Measurements from ENCODE around the gene LRRC4C.
A peak's percentile ranks its signal among the peaks of the same experiment; 100 is the strongest.

Gene LRRC4C

GRCh38 chr11:40328890-40329614, 1130.4 kb downstream of the LRRC4C start:
- peak; percentile 98 for DNase-seq

GRCh38 chr11:40323241-40323640, 1136.2 kb downstream of the LRRC4C start:
- no peak for DNase-seq

DNA sequence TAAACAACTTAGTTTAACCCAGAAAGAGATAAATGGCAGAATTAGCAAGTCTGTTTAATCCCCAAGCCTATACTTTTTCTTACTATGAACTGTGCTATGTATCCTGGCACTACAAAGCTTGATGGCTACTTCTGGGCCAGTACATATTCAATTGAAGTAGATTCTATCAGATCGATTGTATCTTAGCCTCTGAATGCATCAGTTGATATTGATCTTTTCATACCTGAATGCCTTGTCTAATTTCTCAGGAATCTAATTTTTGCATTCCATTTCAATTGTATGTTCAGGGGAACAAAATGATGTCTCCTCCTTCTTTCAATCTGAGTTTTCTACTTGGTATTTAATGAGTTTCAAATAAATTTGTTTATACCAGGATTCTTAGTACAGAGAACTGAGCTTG, 1137.9 kb downstream of the LRRC4C start:
- DNase-seq, result no peak

GRCh38 chr11:40316171-40316570, 1143.3 kb downstream of the LRRC4C start:
- no peak for DNase-seq

DNA sequence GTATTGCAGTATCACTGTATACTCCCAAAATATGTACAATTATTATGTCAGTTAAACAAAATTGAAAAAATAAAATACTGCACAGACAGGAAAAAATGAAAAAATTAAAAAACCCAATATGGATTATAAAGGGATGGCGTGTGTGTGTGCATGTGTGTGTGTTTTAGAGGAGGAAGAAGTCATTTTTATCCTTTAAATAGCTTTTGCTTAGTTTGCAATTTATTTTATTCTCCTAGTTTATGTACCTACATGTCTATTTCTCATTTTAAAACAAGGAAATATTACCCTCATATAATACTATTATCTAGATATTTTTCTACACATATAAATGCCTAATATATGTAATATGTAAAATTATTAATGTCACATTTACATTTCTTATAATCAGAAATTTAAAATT, 1144.3 kb downstream of the LRRC4C start:
- no peak for DNase-seq

DNA sequence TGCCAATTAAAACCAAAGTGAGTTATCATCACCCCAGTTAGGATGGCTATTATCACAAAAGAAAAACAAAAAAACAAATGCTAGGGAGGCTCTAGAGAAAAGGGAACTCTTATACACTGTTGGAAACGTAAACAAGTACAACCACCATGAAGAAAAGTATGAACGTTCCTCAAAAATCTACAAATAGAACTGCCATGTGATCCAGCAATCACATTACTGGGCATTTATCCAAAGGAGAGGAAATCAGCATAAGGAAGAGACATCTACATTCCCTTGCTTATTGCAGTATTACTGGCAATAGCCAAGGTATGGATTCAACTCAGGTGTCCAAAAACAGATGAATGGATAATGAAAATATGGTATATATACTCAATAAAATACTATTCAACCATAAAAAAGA, 1145.1 kb downstream of the LRRC4C start:
- DNase-seq, result no peak

- peak; percentile 30 for DNase-seq
Observed at GRCh38 chr11:40306938-40307548, 1152.4 kb downstream of the LRRC4C start.

DNA sequence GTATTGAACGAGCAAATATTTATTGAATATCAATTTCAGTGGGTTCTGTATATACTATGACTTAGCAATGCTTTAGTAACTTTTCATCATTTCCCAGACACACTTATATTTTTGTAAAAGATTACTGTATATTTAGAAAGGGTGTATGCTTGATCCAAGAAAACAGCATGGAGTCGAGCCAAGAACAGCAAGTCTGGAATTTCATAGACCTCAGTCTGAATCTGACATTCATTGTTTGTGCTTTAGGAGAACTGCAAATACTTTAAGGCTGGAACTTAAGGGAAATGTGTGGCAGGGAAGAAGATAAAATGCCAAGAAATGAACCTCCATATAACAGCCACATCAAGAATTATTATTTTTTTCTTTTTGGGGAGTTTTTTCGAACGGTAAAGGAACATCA, 1156.8 kb downstream of the LRRC4C start:
- peak; percentile 47 for DNase-seq

- DNase-seq, result no peak
Observed at GRCh38 chr11:40295466-40295865, 1164.0 kb downstream of the LRRC4C start.

- DNase-seq, result no peak
Observed at GRCh38 chr11:40294741-40295140, 1164.7 kb downstream of the LRRC4C start.

DNA sequence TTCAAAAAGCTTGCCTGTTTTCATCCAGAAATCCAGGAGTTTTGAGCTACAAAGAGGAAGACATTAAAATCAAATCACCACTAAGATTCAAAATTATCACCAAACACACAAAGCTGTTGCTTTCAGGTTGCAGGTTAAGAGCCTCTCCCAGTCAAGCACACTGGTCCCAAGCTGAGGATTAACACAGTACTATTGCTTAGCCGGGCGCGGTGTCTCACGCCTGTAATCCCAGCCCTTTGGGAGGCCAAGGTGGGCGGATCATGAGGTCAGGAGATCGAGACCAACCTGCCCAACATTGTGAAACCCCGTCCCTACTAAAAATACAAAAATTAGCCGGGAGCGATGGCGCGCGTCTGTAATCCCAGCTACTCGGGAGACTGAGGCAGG, 1165.1 kb downstream of the LRRC4C start:
- no peak for DNase-seq

GRCh38 chr11:40293655-40294348, 1165.7 kb downstream of the LRRC4C start:
- DNase-seq, result peak; percentile 9

DNA sequence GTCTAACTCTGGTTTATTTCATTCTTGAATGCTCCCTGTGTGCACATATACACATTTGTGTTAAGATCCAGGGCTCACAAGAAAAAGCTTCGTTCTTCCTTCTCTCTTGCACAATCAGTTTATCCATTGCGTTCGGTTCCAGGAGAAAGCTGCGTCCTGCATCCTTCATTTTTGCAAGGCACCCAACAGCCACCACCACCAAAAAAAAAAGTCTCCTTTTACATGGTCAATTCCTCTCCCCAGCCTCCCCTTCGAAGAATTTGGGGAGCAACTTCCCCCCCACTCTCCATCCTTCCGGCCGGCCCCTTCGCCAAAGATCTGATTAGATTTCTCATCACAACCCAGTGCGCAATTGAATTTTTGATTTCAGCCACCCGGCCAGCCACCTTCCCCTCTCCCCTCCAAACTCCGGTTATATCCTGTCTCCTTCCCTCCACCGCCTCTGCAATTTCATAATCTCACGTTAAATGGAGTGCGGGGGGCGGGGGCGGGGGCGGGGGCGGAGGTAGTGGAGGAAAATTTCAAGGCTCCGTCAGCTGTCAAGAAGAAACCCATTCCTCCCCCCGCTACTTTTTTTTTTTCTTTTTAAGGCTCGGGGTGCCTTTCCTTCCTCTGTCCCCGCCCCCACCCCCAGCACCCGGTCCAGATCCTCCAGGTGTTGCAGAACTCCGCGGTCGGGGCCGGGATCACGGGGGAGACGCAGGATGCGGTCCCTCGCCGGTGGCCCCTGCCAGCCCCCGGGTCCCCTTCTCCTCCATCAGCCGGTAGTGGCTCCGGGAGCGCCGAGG, 1166.5 kb downstream of the LRRC4C start:
- no peak for DNase-seq

DNA sequence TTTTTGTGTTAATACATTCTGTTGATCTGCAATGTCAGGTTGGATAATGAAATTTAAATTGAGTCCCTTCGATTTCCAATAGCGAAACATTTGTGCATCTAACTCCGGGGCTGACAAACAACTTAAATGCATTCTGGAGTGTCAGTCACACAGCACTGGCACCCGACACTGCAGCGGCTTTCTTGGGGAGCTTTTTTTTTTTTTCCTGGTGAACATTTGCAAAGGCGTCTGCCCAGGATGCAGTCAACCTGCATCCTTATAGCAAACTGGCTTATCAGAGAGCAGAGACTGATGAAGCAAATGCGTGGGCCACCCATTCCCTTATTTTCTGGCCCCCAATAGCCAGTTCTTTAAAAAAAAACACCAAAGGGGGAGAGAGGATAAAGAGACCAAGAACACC, 1167.7 kb downstream of the LRRC4C start:
- DNase-seq, result no peak

GRCh38 chr11:40291329-40291728, 1168.1 kb downstream of the LRRC4C start:
- no peak for DNase-seq

DNA sequence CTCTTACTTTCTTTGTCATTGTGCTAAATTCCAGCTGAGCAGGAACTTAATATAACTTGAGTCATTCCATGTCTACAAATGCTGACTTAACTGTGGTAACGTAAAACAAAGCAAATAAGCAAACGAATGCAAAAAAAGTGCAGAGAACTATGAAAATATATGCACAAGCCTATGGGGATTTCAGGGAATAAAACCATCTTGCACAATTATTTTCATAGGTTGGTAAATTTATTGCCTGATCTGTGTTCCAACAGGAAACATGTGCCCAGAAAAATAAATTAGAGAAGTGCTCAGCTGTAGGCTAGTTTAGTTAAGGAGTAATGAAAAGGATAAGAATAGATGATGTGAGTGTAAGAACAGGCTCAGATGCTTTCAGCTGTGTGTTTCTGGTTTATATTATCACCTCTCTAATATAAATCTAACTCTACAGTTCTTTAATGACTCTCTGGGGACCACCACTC, 1169.3 kb downstream of the LRRC4C start:
- DNase-seq, result no peak

- DNase-seq, result no peak
Observed at GRCh38 chr11:40289370-40289769, 1170.1 kb downstream of the LRRC4C start.

DNA sequence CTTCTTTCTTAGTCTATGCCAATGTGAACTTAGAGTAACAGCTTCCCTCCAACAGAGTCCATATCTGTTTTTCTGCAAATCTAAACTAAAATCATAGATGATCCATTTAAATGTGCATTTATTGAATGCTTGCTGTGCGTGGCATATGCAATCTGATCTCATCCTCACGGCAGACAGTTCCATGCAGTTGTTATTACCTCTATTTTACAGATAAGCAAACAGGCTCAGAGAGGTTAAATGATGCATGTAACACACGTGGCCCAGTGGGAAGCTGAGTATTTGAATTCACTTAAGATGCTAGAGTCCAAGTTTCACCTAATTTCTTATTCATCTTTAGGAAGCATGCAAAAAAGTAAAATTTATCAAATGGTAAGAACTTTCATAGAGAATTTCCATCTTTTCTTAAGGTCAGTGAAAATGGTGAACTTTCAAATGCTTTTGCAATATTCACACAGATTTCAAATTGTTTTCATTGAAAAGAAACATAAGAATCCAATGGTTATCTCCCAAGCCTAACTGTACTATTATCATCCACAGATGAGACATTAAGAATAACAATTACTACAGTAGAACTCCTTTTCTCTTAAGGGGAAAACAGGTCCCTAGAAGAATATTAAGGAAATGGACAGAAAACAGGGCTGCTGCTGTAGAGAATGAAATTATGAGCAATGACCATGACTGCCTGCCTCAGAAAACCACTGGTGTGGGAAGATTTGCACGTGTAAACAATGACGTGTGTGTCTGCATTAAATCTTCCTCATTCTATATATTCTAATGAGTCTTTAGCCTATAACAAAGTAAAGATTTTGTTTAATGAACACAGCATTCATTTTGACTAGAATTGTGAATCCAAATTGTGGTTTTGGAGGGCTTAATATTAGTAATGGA, 1171.3 kb downstream of the LRRC4C start:
- DNase-seq, result no peak

DNA sequence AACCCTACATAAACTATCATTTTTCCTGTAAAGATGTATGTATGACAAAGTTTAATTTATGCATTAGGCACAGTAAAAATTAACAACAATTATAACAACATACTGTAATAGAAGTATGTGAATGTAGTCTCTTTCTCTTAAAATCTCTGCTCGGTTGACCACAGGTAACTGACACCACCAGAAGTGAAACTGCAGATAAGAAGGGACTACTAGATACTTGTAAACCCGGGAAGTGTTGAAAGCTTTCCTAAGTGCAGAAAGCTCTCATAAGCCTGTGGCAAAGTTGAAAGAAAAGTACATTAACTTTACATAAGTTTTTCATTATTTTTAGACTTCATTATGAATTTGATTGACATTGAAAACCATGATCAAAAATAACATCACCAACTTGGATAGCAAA, 1173.3 kb downstream of the LRRC4C start:
- no peak for DNase-seq

GRCh38 chr11:40285558-40285957, 1173.9 kb downstream of the LRRC4C start:
- DNase-seq, result no peak

GRCh38 chr11:40281052-40281580, 1178.3 kb downstream of the LRRC4C start:
- no peak for DNase-seq
